Skeletal muscle tissue (tissue), 4 donors: Measurements from ENCODE around the gene HKDC1. TPM values are rescaled to one million over a fixed set of nuclear protein-coding genes. Genes with fewer than 3 reads are reported as not detected.
A peak's percentile ranks its signal among the peaks of the same experiment; 100 is the strongest.
"Not testable (repeated sequence)": the region's sequence is repeated elsewhere in the genome, so short reads cannot be mapped to it uniquely, and the experiment has no call there.

ENCODE experiments used
- H3K27ac ChIP-seq: one replicate; pipeline ENCODE4 v1.7.0; 2013; ENCODE audit warnings: mild to moderate bottlenecking, low read depth, low read length, inconsistent platforms
- H3K27me3 ChIP-seq, 3 donors: one replicate each; pipeline ENCODE4 v1.7.0; 2013; ENCODE audit warnings: low read length in 3 of 3; ENCODE audit not compliant: control insufficient read depth in 3 of 3, insufficient read depth in 3 of 3
- H3K36me3 ChIP-seq, 3 donors: one replicate each; pipeline ENCODE4 v1.7.0; 2013; ENCODE audit warnings: low read length in 3 of 3; ENCODE audit not compliant: control insufficient read depth in 3 of 3, insufficient read depth in 3 of 3
- H3K4me1 ChIP-seq, 3 donors: one replicate each; pipeline ENCODE4 v1.7.0; 2013; ENCODE audit warnings: low read length in 3 of 3, mild to moderate bottlenecking in 3 of 3; ENCODE audit not compliant: control insufficient read depth in 3 of 3, insufficient read depth in 3 of 3
- H3K4me3 ChIP-seq, 3 donors: one replicate each; pipeline ENCODE4 v1.7.0; 2013; ENCODE audit warnings: low read length in 3 of 3
- H3K9ac ChIP-seq, 3 donors: one replicate each; pipeline ENCODE4 v1.7.0; 2013; ENCODE audit warnings: low read length in 3 of 3, mild to moderate bottlenecking in 3 of 3, moderate library complexity in 2 of 3, low read depth in 1 of 3
- H3K9me3 ChIP-seq, 3 donors: one replicate each; pipeline ENCODE4 v1.7.0; 2013; ENCODE audit warnings: low read length in 3 of 3; ENCODE audit not compliant: control insufficient read depth in 3 of 3
- total RNA-seq: library from RNA; depleted of rRNA; stranded (reverse); fragments of >200 nt; gene quantifications from one replicate; pipeline ENCODE4 v1.2.3, GENCODE V29; 2014
- donor health status: Osteomylitis.

HKDC1 gene
- not detected for total RNA-seq

DNA sequence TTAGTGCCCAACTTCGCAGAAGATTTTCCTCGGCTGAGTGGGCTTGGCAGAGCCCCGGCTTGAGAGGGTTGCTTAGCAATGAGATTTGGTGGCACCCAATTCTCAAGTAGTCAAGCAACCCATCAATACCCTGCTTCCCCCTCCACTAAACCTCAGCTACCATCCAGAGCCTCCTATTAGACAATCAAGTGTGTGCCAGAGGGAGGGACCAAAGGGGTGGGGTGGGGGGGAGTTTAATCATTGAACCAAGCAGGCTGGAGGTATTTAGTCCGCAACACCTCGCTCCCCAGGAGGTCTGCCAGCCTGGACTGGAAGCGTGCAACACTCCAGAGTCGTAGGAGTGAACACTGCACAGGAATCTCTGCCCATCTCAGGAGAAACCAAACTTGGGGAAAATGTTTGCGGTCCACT lies at the start of gene HKDC1:
HKDC1 (plus strand) TSS at position 292 of the 411 bp plus-strand sequence; CDS start at position 396, 104 bp downstream.
- no peaks in the 10 kb centered on the region for H3K9me3 ChIP-seq
- no peaks in the 10 kb centered on the region for H3K36me3 ChIP-seq
- H3K9ac ChIP-seq: no peak within 1 kb of the TSS
- H3K27ac ChIP-seq: no peak within 1 kb of the TSS
- H3K27me3 ChIP-seq: peaks cover 0 to 5% (median 3%) of the 10 kb centered on the region in 3 donors
- no peak within 1 kb of the TSS for H3K4me3 ChIP-seq
- no peaks in the 10 kb centered on the region for H3K4me1 ChIP-seq

DNA sequence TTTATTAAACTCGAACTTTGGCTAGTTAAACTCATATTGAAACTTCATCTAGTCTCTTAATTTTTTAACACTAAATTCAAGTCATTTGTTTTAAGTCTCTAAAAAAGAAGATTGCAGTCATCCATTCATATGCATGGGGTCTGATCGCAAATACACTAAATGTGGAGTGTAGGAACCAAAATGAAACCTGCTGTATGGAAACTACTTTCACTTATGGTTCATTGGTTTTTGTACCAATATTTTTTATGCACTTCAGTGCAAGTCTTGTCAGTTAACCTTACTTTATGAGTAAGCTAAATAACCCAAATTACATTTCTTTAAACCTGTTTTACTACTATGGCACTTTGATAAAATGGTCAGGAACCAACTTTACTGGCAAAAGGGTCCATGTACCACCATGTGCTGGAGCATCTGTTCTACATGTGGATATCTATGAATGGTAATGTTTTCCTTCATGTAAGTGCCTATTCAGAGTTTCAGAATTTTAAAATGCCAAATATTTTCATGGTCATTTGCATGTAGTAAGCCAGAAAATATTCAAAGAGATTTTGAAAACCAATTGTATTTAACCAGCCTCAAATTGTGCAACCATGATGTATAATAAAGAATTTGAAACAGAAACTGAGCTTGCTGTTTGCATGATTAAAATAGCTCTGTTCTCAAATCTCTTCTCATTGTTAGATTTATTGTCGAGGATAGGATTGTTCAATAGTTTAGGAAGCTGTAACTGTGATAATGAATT lies 47.7 kb upstream of the HKDC1 start:
- Histone ChIP-seq H3K27me3 (no peaks in the 10 kb centered on the region), H3K36me3 (peaks cover 6 to 20% (median 20%) of the 10 kb centered on the region in 3 donors), H3K4me1 (no peaks in the 10 kb centered on the region), H3K4me3 (no peak overlapping the region), H3K9ac (no peak overlapping the region), H3K27ac (no peak overlapping the region), H3K9me3 (no peaks in the 10 kb centered on the region)

DNA sequence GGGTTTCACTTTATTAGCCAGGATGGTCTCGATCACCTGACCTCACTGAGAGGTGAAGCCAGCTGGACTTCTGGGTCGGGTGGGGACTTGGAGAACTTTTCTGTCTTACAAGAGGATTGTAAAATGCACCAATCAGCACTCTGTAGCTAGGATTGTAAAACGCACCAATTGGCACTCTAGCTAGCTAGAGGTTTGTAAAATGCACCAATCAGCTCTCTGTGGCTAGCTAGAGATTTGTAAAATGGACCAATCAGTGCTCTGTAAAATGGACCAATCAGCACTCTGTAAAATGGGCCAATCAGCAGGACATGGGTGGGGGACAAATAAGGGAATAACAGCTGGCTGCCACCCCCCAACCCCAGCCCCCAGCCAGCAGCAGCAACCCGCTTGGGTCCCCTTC lies 44.8 kb upstream of the HKDC1 start:
- H3K27ac ChIP-seq, H3K9me3 ChIP-seq, H3K4me3 ChIP-seq, H3K27me3 ChIP-seq, H3K9ac ChIP-seq: not testable (repeated sequence)
- peaks cover 5 to 11% (median 6%) of the 10 kb centered on the region in 3 donors for H3K4me1 ChIP-seq
- peaks cover under 1 to 15% (median 10%) of the 10 kb centered on the region in 3 donors for H3K36me3 ChIP-seq

DNA sequence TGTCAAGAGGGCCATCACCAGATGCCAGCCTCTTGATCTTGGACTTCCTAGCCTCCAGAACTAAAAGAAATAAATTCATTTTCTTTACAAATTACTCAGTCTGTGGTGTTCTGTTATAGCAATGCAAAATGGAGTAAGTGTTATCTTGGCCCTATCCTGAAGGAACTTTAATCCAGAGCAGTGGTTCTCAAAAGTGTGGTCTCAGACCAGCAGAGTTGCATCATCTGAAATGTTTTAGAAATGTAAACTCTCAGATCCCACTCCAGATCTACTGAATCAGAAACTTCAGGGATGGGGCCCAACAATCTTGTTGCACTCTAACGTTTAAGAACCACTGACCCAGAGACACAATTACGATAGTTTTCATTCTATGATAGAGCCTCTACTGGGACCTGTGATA lies 43.3 kb upstream of the HKDC1 start:
- Histone ChIP-seq H3K27ac (no peak overlapping the region), H3K4me3 (no peak overlapping the region), H3K9me3 (no peaks in the 10 kb centered on the region), H3K9ac (no peak overlapping the region), H3K36me3 (peaks cover 2 to 9% (median 5%) of the 10 kb centered on the region in 3 donors), H3K27me3 (no peaks in the 10 kb centered on the region), H3K4me1 (peaks cover 13 to 24% (median 16%) of the 10 kb centered on the region in 3 donors)

DNA sequence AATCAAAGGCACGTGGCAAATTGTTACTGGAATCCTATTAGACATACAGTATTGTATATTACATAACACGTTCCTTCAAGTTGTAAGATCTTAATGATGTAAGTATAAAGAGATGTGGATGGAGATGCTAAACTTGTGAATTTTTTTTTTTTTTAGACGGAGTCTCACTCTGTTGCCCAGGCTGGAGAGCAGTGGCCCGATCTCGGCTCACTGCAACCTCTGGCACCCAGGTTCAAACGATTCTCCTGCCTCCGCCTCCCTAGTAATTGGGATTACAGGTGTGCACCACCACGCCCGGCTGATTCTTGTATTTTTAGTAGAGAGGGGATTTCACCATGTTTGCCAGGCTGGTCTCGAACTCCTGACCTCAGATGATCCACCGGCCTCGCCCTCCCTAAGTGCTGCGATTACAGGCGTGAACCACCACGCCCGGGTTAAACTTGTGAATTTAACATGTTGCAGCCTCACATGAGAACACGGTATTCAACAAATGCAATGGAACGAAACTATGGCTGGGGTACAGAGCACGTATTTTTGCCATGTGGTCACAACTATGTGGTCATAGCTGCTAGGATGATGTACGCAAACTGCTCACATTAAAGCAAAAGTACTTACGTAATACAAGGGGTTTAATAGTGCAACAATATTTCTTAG lies 40.9 kb upstream of the HKDC1 start:
- Histone ChIP-seq H3K9ac (peak overlapping the region; percentile 97 to 100 (median 100)), H3K27ac (peak overlapping the region; percentile 89), H3K4me3 (peak overlapping the region; percentile 85 to 100 (median 100)), H3K27me3 (no peaks in the 10 kb centered on the region), H3K9me3 (no peaks in the 10 kb centered on the region), H3K4me1 (peaks cover 25 to 41% (median 27%) of the 10 kb centered on the region in 3 donors), H3K36me3 (peaks cover 2 to 6% (median 3%) of the 10 kb centered on the region in 3 donors)

- Histone ChIP-seq H3K27ac (peak within 1 kb of the TSS; percentile 89), H3K9ac (peak within 1 kb of the TSS; percentile 97 to 100 (median 100)), H3K27me3 (no peaks in the 10 kb centered on the region), H3K9me3 (no peaks in the 10 kb centered on the region), H3K4me3 (peak within 1 kb of the TSS; percentile 85 to 100 (median 100)), H3K4me1 (peaks cover 25 to 44% (median 27%) of the 10 kb centered on the region in 3 donors), H3K36me3 (peaks cover 2 to 6% (median 3%) of the 10 kb centered on the region in 3 donors)
These were observed 40.2 kb upstream of the HKDC1 start, which contains the start of gene SUPV3L1 for GRCh38 chr10:69179743-69180524. SUPV3L1 (plus strand) TSS chr10:69180234; CDS start chr10:69180292, 58 bp downstream.

DNA sequence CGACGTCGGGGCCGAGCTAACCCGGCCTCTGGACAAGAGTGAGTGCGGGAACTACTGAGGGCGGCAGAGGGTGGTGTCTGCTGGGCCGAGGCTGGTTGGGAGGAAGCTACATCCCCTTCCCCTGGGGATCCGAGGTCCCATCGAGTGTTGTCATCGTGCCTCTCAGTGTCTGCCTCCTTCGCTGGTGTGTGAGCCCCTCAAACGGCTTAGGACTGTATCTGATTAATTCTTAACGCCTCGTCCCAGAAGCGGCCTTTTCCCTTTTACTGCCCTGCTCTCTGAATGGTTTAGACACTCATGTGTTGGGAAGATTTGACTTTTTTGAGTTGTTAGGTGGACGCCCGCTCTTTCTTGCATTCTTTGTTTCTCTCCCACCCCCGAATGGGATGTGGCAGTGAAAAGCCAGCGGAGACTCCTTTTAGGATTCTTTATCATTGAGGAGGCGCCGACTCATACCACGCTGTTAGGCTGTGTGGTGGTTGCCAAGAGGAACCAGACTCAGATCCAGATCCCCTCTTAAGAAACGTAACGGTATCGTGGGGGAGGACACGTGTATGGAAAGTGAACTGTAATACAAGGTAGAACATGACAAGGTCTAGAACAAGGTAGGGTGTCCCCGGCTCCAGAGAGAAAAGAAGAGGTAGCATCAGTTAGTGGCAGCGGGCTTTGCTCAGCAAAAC lies 39.5 kb upstream of the HKDC1 start:
- H3K36me3 ChIP-seq: peaks cover 2 to 6% (median 3%) of the 10 kb centered on the region in 3 donors
- peak overlapping the region; percentile 85 to 100 (median 100) for H3K4me3 ChIP-seq
- H3K27ac ChIP-seq: peak overlapping the region; percentile 89
- H3K9ac ChIP-seq: peak overlapping the region; percentile 97 to 100 (median 100)
- H3K9me3 ChIP-seq: no peaks in the 10 kb centered on the region
- peaks cover 25 to 44% (median 27%) of the 10 kb centered on the region in 3 donors for H3K4me1 ChIP-seq
- no peaks in the 10 kb centered on the region for H3K27me3 ChIP-seq

- H3K4me3 ChIP-seq: peak overlapping the region; percentile 85 to 100 (median 100)
- H3K27me3 ChIP-seq: no peaks in the 10 kb centered on the region
- H3K4me1 ChIP-seq: peaks cover 25 to 44% (median 27%) of the 10 kb centered on the region in 3 donors
- no peak overlapping the region for H3K27ac ChIP-seq
- peak overlapping the region; percentile 97 to 100 (median 100) for H3K9ac ChIP-seq
- H3K9me3 ChIP-seq: no peaks in the 10 kb centered on the region
- peaks cover 2 to 13% (median 9%) of the 10 kb centered on the region in 3 donors for H3K36me3 ChIP-seq
These were observed 38.7 kb upstream of the HKDC1 start for GRCh38 chr10:69181433-69181832.

GRCh38 chr10:69182005-69182404 lies 38.1 kb upstream of the HKDC1 start:
- H3K9me3 ChIP-seq: no peaks in the 10 kb centered on the region
- H3K36me3 ChIP-seq: peaks cover 6 to 18% (median 15%) of the 10 kb centered on the region in 3 donors
- no peak overlapping the region for H3K27ac ChIP-seq
- H3K27me3 ChIP-seq: no peaks in the 10 kb centered on the region
- H3K9ac ChIP-seq: no peak overlapping the region
- H3K4me1 ChIP-seq: peaks cover 25 to 44% (median 27%) of the 10 kb centered on the region in 3 donors
- H3K4me3 ChIP-seq: no peak overlapping the region
